Stimulated activated CD4-positive, alpha-beta T cell treated with anti-CD3 and anti-CD28 coated beads, TNF-alpha, amount 100 ng/mL, for 4 hours (primary cell): ENCODE data around the gene SLC25A18.
"Not testable (repeated sequence)": the region's sequence is repeated elsewhere in the genome, so short reads cannot be mapped to it uniquely, and the experiment has no call there.

Source experiments
- DNase-seq, 3 experiments: peaks; one replicate each; pipeline ENCODE4 v3.0.0-alpha.2; 2020; ENCODE audit warnings: low read depth in 3 of 3

SLC25A18 gene, protein sequence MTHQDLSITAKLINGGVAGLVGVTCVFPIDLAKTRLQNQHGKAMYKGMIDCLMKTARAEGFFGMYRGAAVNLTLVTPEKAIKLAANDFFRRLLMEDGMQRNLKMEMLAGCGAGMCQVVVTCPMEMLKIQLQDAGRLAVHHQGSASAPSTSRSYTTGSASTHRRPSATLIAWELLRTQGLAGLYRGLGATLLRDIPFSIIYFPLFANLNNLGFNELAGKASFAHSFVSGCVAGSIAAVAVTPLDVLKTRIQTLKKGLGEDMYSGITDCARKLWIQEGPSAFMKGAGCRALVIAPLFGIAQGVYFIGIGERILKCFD

DNA sequence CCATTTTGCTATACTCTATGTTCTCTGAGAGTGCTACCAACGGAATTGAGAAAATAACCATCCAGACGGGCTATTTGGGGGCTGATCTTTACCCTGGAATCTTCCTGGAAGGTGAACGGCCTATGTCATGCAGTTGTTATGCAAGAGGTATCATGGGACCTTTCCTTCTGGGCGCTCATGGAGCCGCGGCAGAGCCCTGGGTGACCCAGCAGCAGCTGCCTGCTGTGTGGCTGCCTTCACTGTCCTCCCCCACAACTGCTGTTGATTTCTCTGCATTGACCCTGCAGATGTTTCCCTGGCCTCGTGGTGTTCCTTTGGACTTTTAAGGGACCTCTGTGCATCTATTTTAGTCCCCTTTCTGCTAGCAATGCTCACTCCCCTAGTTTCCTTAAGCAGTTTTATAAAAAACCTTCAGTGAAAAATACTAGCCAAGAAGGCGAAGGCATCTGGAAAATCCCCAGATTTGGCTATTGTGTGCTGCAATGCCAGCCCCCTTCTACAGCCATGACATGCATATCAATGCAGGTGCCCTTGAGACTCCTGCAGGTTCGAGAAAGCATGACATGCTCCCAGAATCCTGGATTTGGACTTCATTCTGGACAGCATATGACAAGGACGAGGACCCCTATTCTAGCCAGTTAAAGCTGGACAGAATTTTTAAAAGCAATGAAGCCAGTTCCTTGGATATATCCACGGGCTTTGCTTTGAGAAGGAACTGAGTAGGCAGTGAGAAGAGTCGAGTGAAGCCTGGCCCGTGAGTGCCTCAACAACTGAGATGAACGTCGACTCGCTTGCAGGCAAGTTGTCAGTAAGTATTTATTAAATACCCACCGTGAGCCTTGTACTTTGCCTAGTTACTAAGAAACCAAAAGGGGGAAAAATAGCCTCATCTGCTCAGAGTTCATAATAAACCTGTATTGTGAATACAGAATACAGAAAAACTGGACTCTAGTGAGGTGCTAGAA lies at the start of gene SLC25A18:
SLC25A18 (plus strand) TSS at position 593 of the 965 bp plus-strand sequence. CDS start 16,447 bp downstream, outside the sequence.
- no peak for DNase-seq

DNA sequence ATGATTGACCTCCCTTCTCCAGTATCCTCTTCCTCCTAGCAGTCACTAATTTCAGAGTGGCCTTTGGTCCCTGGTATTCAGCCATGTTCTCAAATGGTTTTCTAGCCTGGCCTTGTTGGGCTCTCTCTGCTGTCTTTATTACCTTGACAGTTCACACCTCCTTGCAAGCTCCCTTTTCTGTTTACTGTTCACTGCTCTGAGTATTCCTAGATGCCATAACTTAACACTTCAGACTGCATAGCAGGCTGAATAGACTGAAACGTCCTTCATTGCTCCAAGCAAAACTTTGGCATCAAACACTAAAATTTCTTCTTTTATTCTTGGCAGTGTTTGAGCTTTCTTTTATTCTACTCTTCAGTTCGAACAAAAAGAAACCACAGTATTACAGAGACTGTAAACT lies 49.7 kb upstream of the SLC25A18 start:
- DNase-seq, result no peak

DNA sequence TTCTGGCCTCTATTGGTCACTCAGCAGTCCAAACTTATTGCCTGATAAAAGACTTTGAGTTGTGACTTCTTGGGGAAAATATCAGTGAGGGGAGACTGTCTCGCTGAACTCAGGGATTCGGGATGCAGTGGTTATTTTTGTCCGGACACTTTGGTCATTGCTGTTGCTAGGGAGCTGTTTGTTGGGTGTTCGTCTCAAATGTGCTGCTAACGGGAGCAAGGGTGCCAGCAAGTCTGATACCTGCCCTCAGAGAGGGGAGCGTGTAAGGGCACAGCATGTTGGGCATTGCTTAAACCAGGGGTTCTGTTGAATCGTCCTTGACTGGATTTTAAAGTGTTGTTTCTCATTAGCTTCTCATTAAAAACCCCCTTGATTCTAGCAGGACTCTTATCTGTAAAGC lies 49.2 kb upstream of the SLC25A18 start:
- no peak for DNase-seq

DNA sequence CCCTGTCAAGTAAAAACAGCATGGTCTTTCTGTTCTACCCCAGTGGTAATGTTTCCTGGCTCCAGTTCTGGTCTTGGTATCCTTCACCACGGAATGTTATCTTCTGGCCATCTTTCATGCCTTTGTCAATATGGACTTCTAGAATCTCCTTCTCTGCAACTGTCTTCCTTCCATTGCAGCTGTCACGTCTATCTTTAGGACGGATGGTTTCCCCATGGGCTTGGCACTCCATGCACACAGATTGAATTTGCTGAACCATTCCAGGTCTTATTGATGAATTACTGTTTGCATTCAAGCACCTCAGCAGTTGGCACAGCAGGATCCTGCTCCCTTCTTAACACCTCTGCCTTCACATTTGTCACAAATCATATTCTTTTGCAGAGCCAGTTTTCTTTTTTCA lies 44.9 kb upstream of the SLC25A18 start:
- DNase-seq, result no peak

DNA sequence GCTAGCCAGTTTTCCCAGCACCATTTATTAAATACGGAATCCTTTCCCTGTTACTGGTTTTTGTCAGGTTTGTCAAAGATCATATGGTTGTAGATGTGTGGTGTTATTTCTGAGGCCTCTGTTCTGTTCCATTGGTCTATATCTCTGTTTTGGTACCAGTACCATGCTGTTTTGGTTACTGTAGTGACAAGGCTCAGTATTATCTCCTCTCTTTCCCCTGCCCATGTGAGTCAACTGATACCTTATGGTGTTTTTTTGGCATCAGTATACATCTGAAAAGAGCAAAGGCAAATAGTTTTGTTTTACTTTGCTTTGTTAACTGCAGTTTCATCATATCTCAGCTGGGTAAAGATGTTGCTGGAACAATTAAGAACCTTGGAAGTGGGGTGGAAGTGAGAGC lies 41.3 kb upstream of the SLC25A18 start:
- not testable (repeated sequence) for DNase-seq

DNA sequence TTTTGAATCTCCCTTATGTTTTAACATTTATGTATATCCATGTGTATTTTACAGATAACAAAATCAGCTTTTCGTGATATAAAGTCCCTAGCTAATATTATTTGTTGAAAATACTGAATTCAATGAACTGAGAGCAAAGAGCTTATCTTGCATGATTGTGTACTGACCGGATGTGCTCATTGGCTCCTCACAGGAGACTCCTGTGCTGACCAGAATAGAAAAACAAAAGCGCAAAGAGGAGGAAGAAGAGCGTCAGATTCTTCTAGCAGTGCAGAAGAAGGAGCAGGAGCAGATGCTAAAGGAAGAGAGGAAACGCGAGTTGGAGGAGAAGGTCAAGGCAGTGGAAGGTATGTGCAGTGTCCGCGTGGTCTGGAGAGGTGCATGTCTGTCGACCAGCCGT lies 39.4 kb upstream of the SLC25A18 start:
- no peak for DNase-seq

DNA sequence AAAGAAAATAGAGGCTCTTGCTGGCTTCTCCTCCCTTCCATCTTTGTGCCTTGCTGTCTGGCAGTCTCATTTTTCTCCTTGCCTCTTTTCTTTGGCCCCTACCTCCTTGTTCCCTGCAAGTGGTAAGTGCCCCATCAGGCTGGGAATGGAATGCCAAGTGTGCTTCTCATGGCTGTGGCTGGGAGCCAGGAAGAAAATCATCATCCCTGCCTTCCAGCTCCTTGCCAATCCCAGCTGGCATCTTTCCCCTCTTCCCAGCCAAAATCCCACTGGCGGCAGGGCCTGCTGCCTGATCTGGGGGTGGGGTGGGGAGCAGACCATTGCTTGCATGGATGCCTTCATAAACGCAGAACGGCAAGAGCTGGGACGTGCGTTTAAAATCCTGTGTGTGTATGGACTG lies 27.0 kb upstream of the SLC25A18 start:
- no peak for DNase-seq

DNA sequence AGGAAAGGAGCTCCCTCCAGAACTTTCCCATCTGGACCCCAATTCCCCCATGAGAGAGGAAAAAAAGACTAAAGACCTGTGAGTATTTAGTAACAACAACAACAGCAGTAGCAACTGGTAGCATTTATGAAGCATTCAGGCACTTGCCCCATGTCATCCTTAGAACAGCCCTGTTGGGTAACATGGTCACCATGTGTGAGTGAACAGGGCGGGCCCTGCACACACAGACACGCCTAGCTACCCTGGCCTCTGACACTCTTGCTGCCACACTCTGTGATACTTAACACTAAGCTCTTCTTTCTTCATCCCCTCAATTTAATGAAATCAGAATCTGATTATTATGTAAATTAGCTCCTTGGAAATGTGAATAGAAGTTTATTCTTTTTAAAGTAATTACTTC lies 26.1 kb upstream of the SLC25A18 start:
- DNase-seq, result no peak

DNA sequence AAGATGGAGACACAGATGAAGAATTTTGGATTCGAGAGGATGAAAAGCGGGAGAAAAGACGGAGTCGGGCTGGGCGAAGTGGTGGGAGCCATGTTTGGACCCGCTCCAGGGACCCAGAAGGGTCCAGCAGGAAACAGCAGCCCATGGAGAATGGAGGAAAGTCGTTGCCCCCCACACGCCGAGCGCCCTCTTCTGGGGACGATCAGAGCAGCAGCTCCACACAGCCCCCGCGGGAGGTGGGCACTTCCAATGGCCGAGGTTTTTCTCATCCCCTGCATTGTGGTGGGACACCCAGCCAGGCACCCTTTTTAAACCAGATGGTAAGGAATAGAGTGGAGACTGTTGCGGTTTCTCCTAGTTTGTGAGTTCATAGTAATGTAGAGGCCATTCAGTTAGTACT lies 22.8 kb upstream of the SLC25A18 start:
- no peak for DNase-seq

DNA sequence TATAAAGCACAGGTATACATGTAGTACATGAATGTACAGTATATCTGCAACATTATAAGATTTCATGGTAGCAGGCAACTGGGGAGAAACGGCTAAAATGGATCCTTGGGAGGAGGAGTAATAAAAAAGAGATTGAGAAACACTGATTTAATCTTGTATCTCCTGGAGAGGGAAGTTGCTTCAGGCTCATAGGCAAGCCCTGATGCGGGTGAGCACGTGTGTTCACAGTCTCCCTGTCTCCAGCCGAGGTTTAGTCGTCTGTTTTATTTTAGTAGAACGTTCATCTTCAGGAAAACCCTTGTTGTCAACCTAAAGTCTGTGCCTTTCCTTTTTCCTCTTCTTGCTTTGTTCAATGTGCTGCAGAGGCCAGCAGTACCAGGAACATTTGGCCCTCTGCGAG lies 21.8 kb upstream of the SLC25A18 start:
- DNase-seq, result no peak

DNA sequence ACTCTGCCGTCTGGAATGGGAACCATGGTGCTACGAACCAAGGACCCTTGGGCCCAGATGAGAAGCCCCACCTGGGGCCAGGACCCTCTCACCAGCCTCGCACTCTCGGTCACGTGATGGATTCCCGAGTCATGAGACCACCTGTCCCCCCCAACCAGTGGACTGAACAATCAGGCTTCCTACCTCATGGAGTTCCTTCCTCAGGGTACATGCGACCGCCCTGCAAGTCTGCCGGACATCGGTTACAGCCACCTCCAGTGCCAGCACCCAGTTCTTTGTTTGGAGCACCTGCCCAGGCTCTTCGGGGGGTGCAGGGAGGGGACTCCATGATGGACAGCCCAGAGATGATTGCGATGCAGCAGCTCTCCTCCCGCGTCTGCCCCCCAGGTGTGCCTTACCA lies 20.8 kb upstream of the SLC25A18 start:
- DNase-seq, result no peak

DNA sequence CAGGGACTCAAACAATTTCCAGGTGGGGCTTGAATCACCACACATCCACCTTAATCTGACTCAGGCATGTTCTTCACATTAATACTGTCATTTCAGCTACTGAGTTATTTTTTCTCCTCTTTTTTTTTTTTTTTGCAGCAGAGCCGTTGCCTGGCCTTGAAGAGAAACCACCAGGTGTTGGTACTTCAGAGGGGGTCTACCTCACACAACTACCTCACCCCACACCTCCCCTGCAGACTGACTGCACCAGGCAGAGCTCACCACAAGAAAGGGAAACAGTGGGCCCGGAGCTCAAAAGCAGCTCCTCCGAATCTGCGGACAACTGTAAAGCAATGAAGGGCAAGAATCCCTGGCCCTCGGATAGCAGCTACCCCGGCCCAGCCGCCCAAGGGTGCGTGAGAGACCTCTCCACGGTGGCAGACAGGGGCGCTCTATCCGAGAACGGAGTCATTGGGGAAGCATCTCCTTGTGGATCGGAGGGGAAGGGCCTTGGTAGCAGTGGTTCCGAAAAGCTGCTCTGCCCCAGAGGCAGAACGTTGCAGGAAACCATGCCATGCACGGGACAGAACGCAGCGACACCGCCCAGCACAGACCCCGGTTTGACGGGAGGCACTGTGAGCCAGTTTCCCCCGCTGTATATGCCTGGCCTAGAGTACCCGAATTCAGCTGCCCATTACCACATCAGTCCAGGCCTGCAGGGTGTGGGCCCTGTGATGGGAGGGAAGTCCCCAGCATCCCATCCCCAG lies 15.1 kb upstream of the SLC25A18 start:
- no peak for DNase-seq

DNA sequence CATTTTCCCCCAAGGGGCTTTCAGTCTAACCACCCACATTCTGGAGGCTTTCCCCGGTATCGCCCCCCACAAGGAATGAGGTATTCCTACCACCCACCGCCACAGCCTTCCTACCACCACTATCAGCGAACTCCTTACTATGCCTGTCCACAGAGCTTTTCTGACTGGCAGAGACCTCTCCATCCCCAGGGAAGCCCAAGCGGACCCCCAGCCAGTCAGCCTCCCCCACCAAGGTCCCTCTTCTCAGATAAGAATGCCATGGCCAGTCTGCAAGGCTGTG lies 14.6 kb upstream of the SLC25A18 start:
- DNase-seq, result no peak

DNA sequence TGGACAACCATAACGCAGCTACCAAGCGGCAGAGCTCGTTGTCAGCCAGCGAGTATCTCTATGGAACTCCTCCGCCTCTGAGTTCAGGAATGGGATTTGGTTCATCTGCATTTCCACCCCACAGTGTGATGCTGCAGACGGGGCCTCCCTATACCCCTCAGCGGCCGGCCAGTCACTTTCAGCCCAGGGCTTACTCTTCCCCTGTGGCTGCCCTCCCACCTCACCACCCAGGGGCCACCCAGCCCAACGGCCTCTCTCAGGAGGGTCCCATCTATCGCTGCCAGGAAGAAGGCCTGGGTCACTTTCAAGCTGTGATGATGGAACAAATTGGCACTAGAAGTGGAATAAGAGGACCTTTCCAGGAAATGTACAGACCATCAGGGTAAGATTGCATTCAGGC lies 14.1 kb upstream of the SLC25A18 start:
- DNase-seq, result no peak

DNA sequence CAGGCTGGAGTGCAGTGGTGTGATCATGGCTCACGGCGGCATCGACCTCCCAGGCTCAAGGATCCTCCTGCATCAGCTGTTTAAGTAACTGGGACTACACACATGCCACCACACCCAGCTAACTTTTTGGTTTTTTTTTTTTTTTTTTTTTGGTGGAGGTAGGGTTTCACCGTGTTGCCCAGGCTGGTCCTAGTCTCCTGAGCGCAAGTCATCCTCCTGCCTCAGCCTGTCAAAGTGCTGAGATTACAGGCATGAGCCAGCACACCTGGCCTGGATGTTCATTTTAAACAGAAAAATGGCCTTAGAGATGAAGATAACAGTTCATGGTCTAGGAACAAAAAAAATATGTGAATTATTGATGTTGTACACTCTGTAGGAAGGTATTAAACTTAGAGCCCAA lies 13.6 kb upstream of the SLC25A18 start:
- DNase-seq, result no peak

DNA sequence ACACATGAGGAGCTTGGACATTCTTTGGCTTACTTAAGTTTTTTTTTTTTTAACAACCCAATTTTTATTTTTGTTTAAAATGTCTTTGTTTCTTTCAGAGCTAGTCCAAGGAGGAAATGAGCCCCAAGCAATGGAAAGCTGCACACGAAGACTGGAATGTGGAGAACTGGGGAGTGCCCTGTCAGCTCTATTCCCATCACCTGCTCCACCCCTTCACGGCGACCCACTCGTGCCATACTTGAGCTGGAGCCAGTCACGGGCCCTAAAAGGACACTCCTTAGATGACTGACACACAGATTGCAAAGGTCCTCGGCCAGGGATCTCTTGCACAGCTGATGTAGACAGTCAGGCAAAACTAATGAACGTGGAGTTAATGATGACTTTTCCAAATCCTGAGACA lies 10.6 kb upstream of the SLC25A18 start:
- DNase-seq, result no peak

DNA sequence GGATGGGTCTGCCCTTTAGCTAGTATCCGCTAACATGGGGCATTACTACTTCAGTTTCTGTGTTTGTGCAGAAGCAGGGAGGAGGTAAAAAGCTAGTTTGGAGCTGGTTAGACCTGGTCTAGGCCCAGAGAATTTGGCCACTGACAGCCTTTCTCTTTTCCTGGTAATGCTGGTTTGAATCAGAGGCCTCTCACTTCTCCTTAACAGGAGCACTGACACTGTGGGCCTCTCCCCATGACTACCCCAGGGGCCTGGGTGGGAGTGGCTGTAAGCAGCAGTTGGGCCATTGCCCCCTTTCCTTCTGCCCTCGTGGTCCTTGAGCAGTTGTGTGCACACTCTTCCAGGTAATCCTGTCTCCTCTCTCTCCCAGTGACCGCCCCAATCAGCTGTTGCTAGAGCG lies 8.5 kb upstream of the SLC25A18 start:
- DNase-seq, result no peak

DNA sequence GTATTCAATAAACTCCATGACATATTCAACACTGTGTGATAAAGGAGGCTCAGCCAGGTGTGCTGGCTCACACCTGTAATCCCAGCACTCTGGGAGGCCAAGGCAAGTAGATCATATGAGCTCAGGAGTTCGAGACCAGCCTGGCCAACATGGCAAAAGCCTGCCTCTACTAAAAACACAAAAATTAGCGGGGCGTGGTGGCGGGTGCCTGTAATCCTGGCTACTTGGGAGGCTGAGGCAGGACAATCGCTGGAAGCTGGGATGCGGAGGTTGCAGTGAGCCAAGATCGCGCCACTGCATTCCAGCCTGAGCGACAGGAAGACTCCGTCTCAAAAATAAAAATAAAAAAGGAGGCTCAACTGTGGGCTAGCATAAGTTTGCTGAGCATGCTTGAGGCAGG lies 4.1 kb upstream of the SLC25A18 start:
- DNase-seq, result no peak

DNA sequence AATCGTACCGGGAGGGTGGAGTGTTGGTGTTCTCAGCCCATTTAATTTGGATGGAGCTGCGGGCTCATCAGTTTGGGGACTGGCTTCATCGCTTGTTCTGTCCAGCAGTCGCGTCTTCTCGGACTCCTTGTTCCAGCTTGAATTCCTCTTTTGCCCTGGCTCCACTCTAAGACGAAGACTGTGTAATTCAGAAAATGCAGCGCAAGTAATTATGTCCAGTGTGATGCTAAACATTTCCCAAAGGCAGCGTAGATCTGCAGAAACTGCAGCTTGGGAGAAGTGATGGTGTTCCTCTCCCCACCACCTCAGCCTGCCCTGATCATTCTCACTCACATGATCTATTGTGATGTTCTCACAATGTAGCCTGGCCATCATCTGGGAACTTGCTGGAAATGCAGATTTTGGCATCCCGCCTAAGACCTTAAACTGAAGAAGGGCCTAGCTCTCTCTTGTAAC lies 666 bp downstream of the SLC25A18 start:
- no peak for DNase-seq

DNA sequence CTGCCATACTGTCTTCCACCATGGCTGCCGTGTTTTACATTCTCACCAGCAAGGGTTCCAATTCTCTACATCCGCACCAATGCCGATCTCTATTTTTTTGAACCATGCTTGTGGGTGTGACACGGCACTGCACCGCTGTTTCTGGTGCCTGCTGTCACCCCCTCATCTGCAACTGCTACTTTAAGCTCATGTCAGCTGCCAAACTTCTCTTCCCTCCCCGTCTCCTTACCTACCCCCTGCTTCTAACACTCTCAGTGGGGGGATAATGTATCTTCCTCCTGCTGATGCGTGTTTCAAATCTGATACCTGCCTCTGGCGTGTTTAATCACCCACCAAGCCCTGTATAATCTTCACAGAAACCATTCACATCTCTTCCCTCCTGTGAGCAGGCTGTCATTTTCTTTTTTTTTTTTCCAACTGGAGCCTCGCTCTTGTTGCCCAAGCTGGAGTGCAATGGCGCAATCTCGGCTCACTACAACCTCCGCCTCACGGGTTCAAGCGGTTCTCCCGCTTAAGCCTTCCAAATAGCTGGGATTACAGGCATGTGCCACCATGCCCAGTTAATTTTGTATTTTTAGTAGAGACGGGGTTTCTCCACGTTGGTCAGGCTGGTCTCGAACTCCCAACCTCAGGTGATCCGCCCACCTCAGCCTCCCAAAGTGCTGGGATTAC lies 2.9 kb downstream of the SLC25A18 start:
- not testable (repeated sequence) for DNase-seq

DNA sequence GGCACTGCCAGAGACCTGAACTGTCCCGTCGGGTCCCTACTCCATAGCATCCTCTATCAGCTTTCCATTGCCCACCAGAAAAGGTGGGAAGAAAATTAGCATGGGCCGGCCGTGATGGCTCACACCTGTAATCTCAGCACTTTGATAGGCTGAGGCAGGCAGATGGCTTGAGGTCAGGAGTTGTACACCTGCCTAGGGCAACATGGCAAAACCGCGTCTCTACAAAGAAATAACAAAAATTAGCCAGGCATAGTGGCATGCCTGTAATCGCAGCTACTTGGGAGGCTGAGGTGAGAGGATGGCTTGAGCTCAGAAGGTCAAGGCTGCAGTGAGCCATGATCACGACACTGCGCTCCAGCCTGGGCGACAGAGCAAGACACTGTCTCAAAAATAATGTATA lies 3.5 kb downstream of the SLC25A18 start:
- no peak for DNase-seq

DNA sequence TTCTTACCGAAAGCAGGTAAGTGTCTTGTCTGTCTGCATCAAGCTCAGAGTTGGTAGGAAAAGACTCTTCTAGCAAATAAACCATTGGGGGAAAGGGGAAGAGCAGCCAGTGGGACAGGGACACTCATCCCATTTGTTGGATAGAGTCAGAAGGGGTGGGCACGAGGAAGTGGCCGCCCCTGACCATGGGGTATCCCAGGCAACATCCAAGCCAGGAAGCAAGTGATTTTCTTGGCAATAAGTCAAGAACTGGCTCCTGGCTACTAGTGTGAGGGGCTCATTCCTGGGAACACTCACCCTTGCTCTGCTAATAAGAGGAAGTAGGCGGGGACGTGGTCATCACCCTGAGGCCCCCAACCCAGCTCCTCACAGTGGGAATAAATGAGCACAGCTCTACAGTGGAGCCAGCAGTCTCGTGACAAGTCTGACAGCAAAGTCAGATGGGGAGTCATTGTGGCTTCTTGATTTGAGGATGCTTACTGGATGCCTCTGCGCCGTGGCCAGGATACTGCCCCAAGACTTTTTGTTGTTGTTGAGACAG lies 6.7 kb downstream of the SLC25A18 start:
- DNase-seq, result no peak
